ENCODE data around the gene NKX3-2.

Gene NKX3-2

DNA sequence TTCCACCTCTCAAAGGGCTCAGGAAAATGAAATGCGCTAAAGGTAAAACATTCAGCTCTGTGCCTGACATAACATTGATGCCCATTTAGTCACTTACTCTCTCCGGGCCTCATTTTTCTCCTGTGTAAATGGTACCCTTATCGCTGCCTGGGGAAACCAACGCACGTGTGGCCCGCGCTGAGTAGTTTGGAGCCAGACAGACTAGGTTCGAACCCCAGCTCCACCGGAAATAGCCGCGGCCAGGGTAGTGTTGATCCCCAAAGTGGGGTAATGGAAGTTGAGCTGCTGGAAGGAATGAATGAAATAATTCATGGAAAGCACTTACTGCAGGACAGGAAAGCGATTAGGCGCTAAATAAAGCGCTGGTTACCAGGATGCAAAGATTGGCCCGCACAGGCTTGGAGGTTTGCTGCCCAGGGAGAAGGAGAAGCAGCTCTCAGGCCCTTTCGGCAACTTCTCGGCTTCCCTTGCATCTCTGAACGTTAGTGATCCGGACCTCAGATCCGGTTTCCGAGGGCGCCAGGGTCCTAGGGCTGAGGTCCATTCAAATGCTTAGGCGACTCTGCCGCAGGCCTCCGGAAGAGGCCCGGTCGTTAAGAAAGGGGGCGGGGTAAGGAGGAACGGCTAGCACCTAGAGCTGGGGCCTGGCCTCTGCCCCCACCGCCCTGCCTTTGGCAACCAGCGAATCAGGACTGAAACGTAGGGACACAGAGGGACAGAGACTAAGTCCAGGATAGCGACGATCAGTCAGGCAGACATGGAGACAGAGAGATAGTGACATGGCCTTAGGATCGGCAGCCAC is 13.3 kb downstream of the NKX3-2 start:
- DNase-seq: no peak

DNA sequence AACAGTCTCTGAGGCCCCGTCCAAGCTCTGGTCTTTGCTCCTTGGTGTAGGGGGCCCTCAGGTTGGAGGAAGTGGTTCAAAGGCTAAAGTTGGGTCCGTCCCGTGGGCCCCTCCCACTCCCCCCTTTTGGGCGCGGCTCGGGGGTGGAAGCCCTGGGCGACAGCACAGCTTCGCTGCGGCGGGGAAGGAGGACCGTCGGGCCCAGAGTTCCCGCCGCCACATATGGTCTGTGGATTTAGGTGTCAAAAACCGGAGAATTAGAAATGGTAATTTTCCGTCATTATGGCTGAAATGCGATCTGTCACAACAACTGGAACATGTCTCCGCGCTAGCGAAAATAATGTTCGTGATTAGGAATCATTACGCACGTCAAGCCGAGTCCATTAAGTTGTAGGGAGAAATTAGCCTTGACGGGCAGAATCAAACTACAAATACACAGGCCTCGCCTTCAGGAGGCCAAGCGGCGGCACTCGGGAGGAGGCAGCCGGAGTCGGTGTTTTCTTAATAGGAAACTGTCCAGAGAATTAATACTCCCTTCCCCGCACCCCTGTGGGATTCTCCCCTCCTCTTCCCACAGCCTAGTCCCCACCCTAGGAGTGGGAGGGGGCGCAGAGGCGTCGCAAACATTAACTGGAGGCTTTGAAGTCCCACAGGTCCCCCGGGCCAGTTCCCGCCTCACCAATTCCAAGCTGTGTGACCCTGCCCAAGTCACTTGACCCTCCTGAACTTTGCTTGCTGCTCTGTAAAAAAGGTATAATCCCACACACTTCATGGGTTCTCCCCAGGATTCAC is 15.0 kb downstream of the NKX3-2 start:
- DNase-seq: no peak

- DNase-seq: no peak
Observed at GRCh38 chr4:13528821-13529127, 15.5 kb downstream of the NKX3-2 start.

- DNase-seq: no peak
Observed at GRCh38 chr4:13527981-13528820, 16.1 kb downstream of the NKX3-2 start.

DNA sequence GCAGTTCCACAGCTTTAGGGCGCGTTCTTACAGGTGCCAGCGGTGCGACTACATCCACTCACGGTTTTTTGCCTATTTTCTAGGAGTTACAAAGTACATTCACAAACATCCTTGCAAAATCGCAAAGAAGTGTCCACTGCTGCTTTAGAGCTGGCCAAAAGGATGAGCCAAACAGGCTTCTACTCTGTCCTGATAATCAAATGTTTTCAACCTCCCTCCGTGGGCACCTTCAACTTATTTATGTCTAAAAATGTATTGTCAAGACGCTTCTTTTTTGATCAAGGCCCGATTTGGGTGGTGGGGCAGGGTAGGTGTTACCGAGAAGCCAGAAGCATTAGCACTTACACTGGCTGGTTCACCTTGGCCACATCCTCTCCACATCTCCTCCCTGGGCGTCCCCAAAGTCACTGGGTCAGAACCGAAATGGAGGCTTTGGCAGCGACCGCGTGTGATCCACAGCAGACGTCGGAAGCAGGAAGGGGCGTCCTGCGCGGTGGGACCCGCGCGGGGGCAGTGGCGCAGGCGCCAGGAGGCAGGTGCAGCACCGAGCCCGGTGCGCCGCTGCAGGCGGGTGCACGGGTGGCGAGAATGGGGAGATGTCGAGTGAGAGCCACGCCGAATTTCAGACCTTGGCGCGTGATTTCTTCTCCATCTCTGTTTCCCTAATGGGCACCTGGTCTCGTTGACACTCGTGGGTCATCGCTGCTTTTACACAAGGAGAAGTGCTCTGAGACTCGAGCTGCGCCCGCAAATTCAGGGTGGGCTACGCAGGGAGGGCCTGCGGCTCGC is 16.9 kb downstream of the NKX3-2 start:
- no peak for DNase-seq

DNA sequence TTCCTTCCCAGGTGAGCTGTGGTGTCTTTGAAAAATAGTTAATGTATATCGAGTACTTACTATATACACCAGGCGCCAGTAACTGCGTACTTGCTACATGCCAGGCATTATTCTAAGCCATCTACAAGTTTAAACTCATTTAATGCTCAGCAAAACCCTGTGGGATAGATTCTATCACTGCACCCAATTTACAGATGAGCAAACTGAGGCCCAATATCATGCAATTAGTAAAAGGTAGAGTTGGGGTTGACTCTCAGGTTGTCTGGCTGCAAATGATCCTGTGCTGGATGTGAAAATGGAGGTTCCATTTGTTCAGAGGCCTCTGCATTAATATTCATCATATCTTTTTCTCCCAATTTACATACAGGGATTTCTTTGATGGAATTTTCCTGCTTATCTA is 17.6 kb downstream of the NKX3-2 start:
- DNase-seq: no peak

GRCh38 chr4:13525606-13526281 is 18.6 kb downstream of the NKX3-2 start:
- no peak for DNase-seq

- DNase-seq: no peak
Observed at GRCh38 chr4:13524504-13525243, 19.6 kb downstream of the NKX3-2 start.

DNA sequence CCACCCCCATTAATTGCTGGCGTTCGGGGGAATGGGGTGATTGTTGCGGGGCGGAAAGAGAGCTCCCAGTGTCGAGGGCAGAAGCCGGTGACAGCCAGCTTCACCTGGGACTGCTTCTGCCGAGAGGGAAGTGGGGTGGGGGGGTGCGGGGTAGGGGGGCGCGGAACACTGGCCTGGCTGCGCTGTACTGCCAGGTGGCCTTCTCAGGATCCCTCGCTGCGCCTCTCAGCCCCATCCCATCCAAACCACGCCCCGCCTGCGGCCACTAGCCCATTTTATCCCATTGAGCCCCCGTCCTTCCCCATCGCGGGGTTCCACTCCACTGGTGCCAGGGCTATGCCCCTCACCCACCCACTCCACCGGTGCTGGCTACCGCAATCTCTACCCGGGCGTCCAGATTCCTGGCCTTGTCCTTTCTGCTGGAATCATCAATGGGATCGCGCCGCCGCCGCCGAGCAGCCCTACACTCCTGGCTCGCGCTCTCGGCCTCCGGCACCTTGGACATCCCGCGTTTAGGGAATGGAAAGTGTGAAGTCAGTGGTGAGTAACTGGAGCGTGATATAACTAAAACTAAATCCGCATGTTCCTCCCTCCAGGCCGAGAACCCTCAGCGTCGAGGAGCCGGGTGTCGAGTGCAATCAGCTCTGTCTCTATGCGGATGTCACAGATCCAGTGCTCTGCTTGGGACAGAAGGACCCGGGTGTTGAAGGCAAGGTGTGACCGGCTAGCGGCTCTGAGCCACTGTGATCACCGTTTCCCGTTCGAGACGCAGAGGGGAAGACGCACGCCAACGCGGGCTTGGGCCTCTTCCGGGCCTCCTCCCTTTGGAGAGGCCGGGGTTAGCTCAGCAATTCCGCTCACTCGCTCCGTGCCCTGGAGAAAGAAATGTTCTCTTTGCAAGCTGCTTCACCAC is 20.5 kb downstream of the NKX3-2 start:
- DNase-seq: no peak

- DNase-seq: no peak
Observed at GRCh38 chr4:13523105-13523477, 21.2 kb downstream of the NKX3-2 start.

DNA sequence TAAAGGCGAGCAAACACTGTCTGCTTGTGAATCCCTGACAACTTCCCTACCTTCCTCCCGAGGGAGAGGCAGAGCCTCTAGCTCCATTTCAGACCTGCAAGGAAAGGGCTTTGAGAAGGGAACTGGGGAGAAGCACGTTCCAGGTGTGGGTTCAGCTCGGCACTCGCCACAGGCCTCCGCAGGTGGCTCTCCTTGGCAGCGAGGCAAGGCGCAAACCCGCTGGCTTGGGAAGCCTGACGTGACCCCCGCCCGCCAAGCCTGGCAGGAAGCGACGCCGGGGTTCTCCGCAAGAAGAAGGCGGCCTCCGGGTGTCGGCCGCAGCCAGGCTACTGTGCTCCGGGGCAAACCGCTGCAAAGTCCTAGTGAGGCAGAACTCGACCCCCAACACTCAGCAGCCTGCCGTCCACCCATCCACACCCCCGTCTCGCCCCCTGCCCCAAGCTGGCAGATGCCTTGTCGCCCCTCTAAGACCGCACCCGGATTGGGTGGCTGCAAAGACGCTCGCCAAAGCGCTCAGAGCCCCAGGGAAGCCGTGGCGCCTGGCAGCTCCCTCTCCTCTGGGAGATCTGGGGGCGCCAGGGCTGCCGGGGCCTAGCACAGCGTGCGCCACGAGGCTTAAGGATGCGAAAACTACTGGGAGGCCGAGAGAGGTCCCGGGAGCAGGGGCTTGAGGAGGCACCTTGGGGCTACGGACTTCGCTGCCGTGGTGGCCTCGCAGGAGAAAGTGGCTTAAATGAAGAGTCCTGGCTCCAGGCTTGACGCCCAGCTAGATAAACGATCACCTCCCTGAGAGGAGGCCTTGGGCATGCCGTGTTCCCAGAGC is 21.8 kb downstream of the NKX3-2 start:
- DNase-seq: no peak

DNA sequence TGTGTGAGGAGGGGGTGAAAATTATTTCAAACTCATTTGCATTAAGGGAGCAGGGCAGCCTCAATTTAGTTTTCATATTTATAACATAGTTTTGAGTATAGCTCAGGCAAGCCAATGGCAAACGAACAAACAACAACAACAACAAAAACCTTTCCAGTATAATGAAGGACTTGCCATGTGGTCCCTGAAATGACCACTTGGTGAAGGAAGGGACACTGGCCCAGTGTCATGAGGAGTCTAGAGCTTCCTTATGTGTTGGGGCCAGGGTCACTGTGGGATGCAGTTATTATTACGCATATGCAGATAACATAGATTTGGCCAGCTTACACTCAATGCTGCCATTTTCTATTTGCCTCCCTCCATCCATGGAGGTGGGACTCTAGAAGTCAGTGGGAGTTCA is 23.3 kb downstream of the NKX3-2 start:
- DNase-seq: no peak

- peak; percentile 52 to 63 for DNase-seq
Observed at GRCh38 chr4:13516315-13516860, 27.9 kb downstream of the NKX3-2 start.

- no peak for DNase-seq
Observed at GRCh38 chr4:13515268-13515667, 29.0 kb downstream of the NKX3-2 start.

GRCh38 chr4:13514722-13515121 is 29.6 kb downstream of the NKX3-2 start:
- DNase-seq: no peak

GRCh38 chr4:13511101-13511500 is 33.2 kb downstream of the NKX3-2 start:
- DNase-seq: no peak

DNA sequence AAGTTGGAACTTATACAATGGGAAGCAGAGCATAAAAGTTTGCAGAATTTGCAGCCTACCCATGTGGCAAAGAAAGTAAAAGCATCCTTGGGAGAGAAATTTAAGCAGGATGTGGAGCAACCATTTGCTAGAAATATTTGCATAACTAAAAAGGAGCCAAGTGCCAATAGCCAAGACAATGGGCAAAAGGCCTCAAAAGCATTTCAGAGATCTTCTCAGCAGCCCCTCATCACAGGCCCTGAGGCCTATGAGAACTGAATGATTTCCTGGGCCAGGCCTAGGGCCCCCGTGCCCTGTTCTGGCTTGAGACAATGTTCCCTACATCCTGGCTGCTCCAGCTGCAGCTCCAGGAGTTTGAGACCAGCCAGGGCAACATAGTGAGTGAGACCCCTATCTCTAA is 34.9 kb downstream of the NKX3-2 start:
- no peak for DNase-seq

DNA sequence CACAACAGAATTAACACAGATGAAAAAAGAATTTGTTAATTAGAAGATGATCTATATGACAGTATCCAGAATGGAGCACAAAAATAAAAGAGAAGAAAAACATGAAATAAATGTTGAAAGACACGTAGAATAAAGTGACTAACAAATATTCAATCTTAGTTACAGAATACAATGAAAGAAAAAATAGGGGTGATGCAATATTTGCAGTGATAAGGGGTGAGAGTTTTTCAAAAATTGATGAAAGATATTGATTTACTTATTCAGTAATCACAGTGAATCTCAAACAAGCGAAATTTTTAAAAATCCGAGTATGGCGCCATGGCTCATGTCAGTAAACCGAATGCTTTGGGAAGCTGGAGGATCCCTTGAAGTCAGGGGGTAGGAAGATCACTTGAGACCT is 39.9 kb downstream of the NKX3-2 start:
- DNase-seq: no peak

DNA sequence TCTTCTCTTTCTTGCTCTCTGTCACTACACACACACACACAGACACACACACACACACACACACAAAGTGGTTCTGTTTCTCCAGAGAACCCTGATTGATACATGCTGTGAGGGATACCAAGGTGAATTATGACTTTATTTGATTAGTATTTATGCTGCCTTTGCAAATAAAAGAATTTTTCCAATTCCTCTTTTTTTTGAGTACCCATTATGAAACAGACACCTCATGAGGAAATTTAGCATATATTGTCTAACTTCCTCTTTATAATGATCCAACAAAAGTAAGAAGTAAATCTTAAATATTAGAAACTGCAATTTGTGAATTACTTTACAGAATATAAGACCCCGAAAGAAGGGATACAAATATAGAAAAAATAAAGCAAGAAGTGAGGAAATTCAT is 45.8 kb downstream of the NKX3-2 start:
- no peak for DNase-seq

All from NCI-H1930 (cell line).